ENCODE results near the gene DLG2. TPM values are rescaled to one million over a fixed set of nuclear protein-coding genes. Genes with fewer than 3 reads are reported as not detected.
"Not testable (repeated sequence)": the region's sequence is repeated elsewhere in the genome, so short reads cannot be mapped to it uniquely, and the experiment has no call there.

Gene DLG2
- total and polyA plus RNA-seq, 12 donors: 1.0 to 14.8 (median 7.4) TPM

GRCh38 chr11:83744620-83745192, 1882.4 kb downstream of the DLG2 start:
- Histone ChIP-seq H3K36me3 (no peaks in the 10 kb centered on the region), H3K27ac (no peak overlapping the region), H3K4me1 (no peaks in the 10 kb centered on the region), H3K4me3 (no peak overlapping the region), H3K9me3 (peaks cover 0 to 12% (median 3%) of the 10 kb centered on the region in 11 donors), H3K27me3 (no peaks in the 10 kb centered on the region)
- DNase-seq (no peak), ATAC-seq (no peak)
- no peak for TF ChIP-seq CTCF (IDR thresholded peaks at IDR 0.05)
- 75 to 77% methylated on average over 6 of the region's 6 CpGs for WGBS, 2 donors
- intact Hi-C loops (cut with DNase I): no loop called here

- ATAC-seq (no peak), DNase-seq (no peak)
- H3K4me3 ChIP-seq: no peak overlapping the region
- no peaks in the 10 kb centered on the region for H3K27me3 ChIP-seq
- intact Hi-C loops (cut with DNase I): no loop called here
- H3K27ac ChIP-seq: no peak overlapping the region
- TF ChIP-seq CTCF (IDR thresholded peaks at IDR 0.05): no peak
- H3K9me3 ChIP-seq: no peaks in the 10 kb centered on the region
- H3K4me1 ChIP-seq: no peaks in the 10 kb centered on the region
- H3K36me3 ChIP-seq: no peaks in the 10 kb centered on the region
Observed at GRCh38 chr11:83736684-83737083, 1890.5 kb downstream of the DLG2 start.

- ATAC-seq (no peak), DNase-seq (no peak)
- Histone ChIP-seq H3K27me3 (no peaks in the 10 kb centered on the region), H3K4me3 (no peak overlapping the region), H3K9me3 (peaks cover 0 to 2% (median 0%) of the 10 kb centered on the region in 11 donors), H3K4me1 (no peaks in the 10 kb centered on the region), H3K27ac (no peak overlapping the region), H3K36me3 (no peaks in the 10 kb centered on the region)
- no peak for TF ChIP-seq CTCF (IDR thresholded peaks at IDR 0.05)
- intact Hi-C loops (cut with DNase I): no loop called here
- WGBS, 2 donors: 94% methylated on average over 1 of the region's 1 CpG
Observed at GRCh38 chr11:83734120-83734519, 1893.0 kb downstream of the DLG2 start.

GRCh38 chr11:83731288-83731687, 1895.9 kb downstream of the DLG2 start:
- H3K27ac ChIP-seq; H3K9me3 ChIP-seq; H3K27me3 ChIP-seq; intact Hi-C loops (cut with DNase I); H3K4me3 ChIP-seq; H3K36me3 ChIP-seq; ATAC-seq; H3K4me1 ChIP-seq; DNase-seq: not testable (repeated sequence)
- WGBS, 2 donors: 95% methylated on average over 2 of the region's 2 CpGs

- Histone ChIP-seq H3K4me1 (peaks cover 0 to 21% (median 10%) of the 10 kb centered on the region in 9 donors), H3K27me3 (no peaks in the 10 kb centered on the region), H3K36me3 (no peaks in the 10 kb centered on the region), H3K4me3 (no peak overlapping the region), H3K27ac (no peak overlapping the region), H3K9me3 (peaks cover 0 to 2% (median 0%) of the 10 kb centered on the region in 11 donors)
- ATAC-seq: no peak
- WGBS, 2 donors: 75 to 83% methylated on average over 2 of the region's 2 CpGs
- no peak for TF ChIP-seq CTCF (IDR thresholded peaks at IDR 0.05)
- no peak for DNase-seq
- intact Hi-C loops (cut with DNase I): loop anchor here in 2 of 10 donors (5.0 to 10.0 kb wide), 3 partner anchors 203 to 436 kb away; no protein-coding TSS in a partner anchor
Observed at GRCh38 chr11:83728281-83728680, 1898.9 kb downstream of the DLG2 start.

All from heart right ventricle (tissue), 16 donors.